ENCODE data around the gene ABCB11. TPM values are rescaled to one million over a fixed set of nuclear protein-coding genes. Genes with fewer than 3 reads are reported as not detected.

The ABCB11 gene
- polyA plus RNA-seq, 1 of the 3 experiments (the other 2 are of a cell fraction): not detected

DNA sequence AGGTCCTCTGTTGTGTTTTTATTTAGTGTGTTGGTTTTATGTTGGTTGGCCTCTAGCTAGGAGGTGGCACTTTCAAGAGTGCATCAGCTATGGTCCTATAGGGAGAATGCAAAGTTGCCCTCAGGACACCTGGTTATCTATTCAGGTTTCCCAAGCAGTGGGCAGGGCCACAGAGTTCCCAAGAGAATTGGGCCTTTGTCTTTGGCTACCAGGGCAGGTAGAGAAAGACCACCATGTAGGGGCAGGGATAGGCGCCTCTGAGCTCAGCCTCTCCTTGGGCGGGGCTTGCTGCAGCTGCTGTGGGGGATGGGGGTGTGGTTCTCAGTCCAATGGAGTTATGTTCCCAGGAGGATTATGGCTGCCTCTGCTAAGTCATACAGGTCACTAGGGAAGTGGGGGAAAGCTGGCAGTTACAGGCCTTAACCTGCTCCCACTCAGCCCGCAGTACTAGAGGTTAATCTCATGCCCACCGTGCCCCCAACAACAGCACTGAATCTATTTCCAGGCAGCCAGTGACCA, 26.0 kb downstream of the ABCB11 start:
- Histone ChIP-seq H3K27ac (ENCODE audit: low read depth in 2 of 2, low read length in 1 of 2) (no peak overlapping the region), H4K20me1 (ENCODE audit: insufficient read depth) (no peaks in the 10 kb centered on the region), H3K9ac (no peak overlapping the region), H3K9me3 (no peaks in the 10 kb centered on the region), H3K79me2 (ENCODE audit: insufficient read depth) (no peaks in the 10 kb centered on the region), H3K36me3 (replicated peaks in 1 of 2; ENCODE audit: control insufficient read depth in 1 of 2, insufficient read depth in 2 of 2, low read length in 1 of 2) (no peaks in the 10 kb centered on the region), H3K4me3 (ENCODE audit: low read depth in 2 of 2, low read length in 1 of 2) (no peak overlapping the region), H3F3A (replicated peaks; ENCODE audit: insufficient read depth) (no peaks in the 10 kb centered on the region), H2AFZ (ENCODE audit: low read depth) (no peak overlapping the region), H3K4me2 (no peak overlapping the region), H3K4me1 (ENCODE audit: control insufficient read depth in 1 of 2, insufficient read depth in 2 of 2, low read depth in 1 of 2, low read length in 1 of 2) (no peaks in the 10 kb centered on the region), H3K9me2 (no peaks in the 10 kb centered on the region), H3K27me3 (ENCODE audit: insufficient read depth) (no peaks in the 10 kb centered on the region)
- no peak for DNase-seq
- POLR2A ChIA-PET: no interaction called here
- no peak for TF ChIP-seq GATA2 (CRISPR knock-in tag; IDR thresholded peaks at IDR 0.05)
- TF ChIP-seq, protein P1, sequence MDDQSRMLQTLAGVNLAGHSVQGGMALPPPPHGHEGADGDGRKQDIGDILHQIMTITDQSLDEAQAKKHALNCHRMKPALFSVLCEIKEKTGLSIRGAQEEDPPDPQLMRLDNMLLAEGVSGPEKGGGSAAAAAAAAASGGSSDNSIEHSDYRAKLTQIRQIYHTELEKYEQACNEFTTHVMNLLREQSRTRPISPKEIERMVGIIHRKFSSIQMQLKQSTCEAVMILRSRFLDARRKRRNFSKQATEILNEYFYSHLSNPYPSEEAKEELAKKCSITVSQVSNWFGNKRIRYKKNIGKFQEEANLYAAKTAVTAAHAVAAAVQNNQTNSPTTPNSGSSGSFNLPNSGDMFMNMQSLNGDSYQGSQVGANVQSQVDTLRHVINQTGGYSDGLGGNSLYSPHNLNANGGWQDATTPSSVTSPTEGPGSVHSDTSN (IDR thresholded peaks at IDR 0.05): no peak
- no peak for TF ChIP-seq NRF1 (IDR thresholded peaks at IDR 0.05; ENCODE audit: low read depth, low read length)
- no peak for TF ChIP-seq TEAD4 (IDR thresholded peaks at IDR 0.05; ENCODE audit: borderline replicate concordance, insufficient read depth)
- no peak for TF ChIP-seq RXRA (IDR thresholded peaks at IDR 0.05; ENCODE audit: borderline replicate concordance, low read depth)
- TF ChIP-seq, protein P2, sequence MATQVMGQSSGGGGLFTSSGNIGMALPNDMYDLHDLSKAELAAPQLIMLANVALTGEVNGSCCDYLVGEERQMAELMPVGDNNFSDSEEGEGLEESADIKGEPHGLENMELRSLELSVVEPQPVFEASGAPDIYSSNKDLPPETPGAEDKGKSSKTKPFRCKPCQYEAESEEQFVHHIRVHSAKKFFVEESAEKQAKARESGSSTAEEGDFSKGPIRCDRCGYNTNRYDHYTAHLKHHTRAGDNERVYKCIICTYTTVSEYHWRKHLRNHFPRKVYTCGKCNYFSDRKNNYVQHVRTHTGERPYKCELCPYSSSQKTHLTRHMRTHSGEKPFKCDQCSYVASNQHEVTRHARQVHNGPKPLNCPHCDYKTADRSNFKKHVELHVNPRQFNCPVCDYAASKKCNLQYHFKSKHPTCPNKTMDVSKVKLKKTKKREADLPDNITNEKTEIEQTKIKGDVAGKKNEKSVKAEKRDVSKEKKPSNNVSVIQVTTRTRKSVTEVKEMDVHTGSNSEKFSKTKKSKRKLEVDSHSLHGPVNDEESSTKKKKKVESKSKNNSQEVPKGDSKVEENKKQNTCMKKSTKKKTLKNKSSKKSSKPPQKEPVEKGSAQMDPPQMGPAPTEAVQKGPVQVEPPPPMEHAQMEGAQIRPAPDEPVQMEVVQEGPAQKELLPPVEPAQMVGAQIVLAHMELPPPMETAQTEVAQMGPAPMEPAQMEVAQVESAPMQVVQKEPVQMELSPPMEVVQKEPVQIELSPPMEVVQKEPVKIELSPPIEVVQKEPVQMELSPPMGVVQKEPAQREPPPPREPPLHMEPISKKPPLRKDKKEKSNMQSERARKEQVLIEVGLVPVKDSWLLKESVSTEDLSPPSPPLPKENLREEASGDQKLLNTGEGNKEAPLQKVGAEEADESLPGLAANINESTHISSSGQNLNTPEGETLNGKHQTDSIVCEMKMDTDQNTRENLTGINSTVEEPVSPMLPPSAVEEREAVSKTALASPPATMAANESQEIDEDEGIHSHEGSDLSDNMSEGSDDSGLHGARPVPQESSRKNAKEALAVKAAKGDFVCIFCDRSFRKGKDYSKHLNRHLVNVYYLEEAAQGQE (IDR thresholded peaks at IDR 0.05; ENCODE audit: low read depth, low read length): no peak
- TF ChIP-seq, protein P3, sequence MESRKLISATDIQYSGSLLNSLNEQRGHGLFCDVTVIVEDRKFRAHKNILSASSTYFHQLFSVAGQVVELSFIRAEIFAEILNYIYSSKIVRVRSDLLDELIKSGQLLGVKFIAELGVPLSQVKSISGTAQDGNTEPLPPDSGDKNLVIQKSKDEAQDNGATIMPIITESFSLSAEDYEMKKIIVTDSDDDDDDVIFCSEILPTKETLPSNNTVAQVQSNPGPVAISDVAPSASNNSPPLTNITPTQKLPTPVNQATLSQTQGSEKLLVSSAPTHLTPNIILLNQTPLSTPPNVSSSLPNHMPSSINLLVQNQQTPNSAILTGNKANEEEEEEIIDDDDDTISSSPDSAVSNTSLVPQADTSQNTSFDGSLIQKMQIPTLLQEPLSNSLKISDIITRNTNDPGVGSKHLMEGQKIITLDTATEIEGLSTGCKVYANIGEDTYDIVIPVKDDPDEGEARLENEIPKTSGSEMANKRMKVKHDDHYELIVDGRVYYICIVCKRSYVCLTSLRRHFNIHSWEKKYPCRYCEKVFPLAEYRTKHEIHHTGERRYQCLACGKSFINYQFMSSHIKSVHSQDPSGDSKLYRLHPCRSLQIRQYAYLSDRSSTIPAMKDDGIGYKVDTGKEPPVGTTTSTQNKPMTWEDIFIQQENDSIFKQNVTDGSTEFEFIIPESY (IDR thresholded peaks at IDR 0.05; ENCODE audit: borderline replicate concordance, low read depth): no peak
- no peak for TF ChIP-seq RCOR1 (IDR thresholded peaks at IDR 0.05; ENCODE audit: low read length)
- TF ChIP-seq SMC3 (IDR thresholded peaks at IDR 0.05; ENCODE audit: low read depth, low read length): no peak
- no peak for TF ChIP-seq RFX5 (IDR thresholded peaks at IDR 0.05; ENCODE audit: low read length)
- no peak for TF ChIP-seq FOXJ3 (CRISPR knock-in tag; IDR thresholded peaks at IDR 0.05)
- TF ChIP-seq MXI1 (IDR thresholded peaks at IDR 0.05; ENCODE audit: low read depth, low read length): no peak
- no peak for TF ChIP-seq CHD2 (IDR thresholded peaks at IDR 0.05; ENCODE audit: low read length, partially characterized antibody)
- no peak for TF ChIP-seq SIN3A (IDR thresholded peaks at IDR 0.05; ENCODE audit: borderline replicate concordance, low read depth, low read length)
- TF ChIP-seq, protein P4, sequence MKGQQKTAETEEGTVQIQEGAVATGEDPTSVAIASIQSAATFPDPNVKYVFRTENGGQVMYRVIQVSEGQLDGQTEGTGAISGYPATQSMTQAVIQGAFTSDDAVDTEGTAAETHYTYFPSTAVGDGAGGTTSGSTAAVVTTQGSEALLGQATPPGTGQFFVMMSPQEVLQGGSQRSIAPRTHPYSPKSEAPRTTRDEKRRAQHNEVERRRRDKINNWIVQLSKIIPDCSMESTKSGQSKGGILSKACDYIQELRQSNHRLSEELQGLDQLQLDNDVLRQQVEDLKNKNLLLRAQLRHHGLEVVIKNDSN (IDR thresholded peaks at IDR 0.05; ENCODE audit: borderline replicate concordance, low read depth): no peak
- TF ChIP-seq JUND (IDR thresholded peaks at IDR 0.05): no peak
- no peak for TF ChIP-seq TCF12 (IDR thresholded peaks at IDR 0.05)
- TF ChIP-seq GABPA (IDR thresholded peaks at IDR 0.05; ENCODE audit: low read depth): no peak
- TF ChIP-seq, protein P5, sequence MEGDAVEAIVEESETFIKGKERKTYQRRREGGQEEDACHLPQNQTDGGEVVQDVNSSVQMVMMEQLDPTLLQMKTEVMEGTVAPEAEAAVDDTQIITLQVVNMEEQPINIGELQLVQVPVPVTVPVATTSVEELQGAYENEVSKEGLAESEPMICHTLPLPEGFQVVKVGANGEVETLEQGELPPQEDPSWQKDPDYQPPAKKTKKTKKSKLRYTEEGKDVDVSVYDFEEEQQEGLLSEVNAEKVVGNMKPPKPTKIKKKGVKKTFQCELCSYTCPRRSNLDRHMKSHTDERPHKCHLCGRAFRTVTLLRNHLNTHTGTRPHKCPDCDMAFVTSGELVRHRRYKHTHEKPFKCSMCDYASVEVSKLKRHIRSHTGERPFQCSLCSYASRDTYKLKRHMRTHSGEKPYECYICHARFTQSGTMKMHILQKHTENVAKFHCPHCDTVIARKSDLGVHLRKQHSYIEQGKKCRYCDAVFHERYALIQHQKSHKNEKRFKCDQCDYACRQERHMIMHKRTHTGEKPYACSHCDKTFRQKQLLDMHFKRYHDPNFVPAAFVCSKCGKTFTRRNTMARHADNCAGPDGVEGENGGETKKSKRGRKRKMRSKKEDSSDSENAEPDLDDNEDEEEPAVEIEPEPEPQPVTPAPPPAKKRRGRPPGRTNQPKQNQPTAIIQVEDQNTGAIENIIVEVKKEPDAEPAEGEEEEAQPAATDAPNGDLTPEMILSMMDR (IDR thresholded peaks at IDR 0.05): no peak
- TF ChIP-seq, protein P6, sequence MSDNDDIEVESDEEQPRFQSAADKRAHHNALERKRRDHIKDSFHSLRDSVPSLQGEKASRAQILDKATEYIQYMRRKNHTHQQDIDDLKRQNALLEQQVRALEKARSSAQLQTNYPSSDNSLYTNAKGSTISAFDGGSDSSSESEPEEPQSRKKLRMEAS (IDR thresholded peaks at IDR 0.05; ENCODE audit: low read depth): no peak
- 32% methylated on average over 4 of the region's 4 CpGs for WGBS (ENCODE audit: low lambda C conversion rate)
- CTCF ChIA-PET: interaction anchor here (0.7 kb wide), 1 partner anchor 48 kb away, joined by 3 read pairs; no protein-coding TSS in a partner anchor

Data from SK-N-SH (cell line).